Left ventricle myocardium inferior (tissue), 1 donor: ENCODE results near the gene MKLN1. TPM values are rescaled to one million over a fixed set of nuclear protein-coding genes. Genes with fewer than 3 reads are reported as not detected.

Source experiments
- DNase-seq: peaks from one replicate; pipeline ENCODE4 v3.0.0-alpha.2; 2020
- H3K27ac ChIP-seq: fragments of 200-600 bp; replicated peaks from 2 replicates; pipeline ENCODE4 v1.8.0; 2021
- H3K27me3 ChIP-seq: fragments of 200-600 bp; 2 replicates; pipeline ENCODE4 v1.8.0; 2021; ENCODE audit warnings: low read depth
- H3K36me3 ChIP-seq: fragments of 200-600 bp; 2 replicates; pipeline ENCODE4 v1.8.0; 2021
- H3K4me1 ChIP-seq: fragments of 200-600 bp; 2 replicates; pipeline ENCODE4 v1.8.0; 2021
- H3K4me3 ChIP-seq: fragments of 200-600 bp; 2 replicates; pipeline ENCODE4 v1.8.0; 2021; ENCODE audit warnings: mild to moderate bottlenecking, moderate library complexity
- H3K9me3 ChIP-seq: fragments of 200-600 bp; replicated peaks from 2 replicates; pipeline ENCODE4 v1.8.0; 2021
- intact Hi-C: fragments of 100-400 bp; cut with micrococcal nuclease; formaldehyde crosslinking; loops from one replicate; pipeline ENCODE4 v1.11.0; 2022
- total RNA-seq: library from RNA; stranded (reverse); fragmentation: NEBNext Ultra II Directional; extraction: Animal tissue kit (Norgen Biotek cat#: 25700); gene quantifications from one replicate; pipeline ENCODE4 v1.2.1, GENCODE V29; 2021
- TF ChIP-seq, protein P1 (sequence below): fragments of 200-600 bp; IDR thresholded peaks from 2 replicates; pipeline ENCODE4 v1.8.0; 2021; ENCODE audit warnings: antibody characterized with exemption, mild to moderate bottlenecking, borderline replicate concordance
- donor health status: DM: no; HTN: yes; CAD: no; lungs with severe emphysema.

MKLN1 gene
- total RNA-seq, 1 donor from 2014 or later = 42.2 TPM

DNA sequence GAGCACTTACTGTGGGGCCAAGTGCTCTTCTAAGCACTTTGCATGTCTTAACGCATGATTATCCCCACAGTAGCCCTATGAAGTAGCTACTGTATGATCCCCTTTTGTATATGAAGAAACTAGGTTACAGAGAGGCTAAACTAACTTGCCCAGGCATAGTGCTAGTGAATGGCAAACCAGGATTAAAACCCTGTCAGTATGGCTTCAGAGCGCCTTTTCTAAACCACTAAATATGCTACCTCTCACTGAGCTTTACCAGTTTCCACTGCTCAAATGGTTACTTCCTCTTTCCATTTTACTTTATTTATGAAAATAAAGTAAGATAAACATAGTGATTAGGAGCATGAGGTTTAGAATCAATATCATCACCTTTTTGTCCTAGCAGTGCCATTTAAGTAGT, 155.1 kb downstream of the MKLN1 start:
- H3K4me1 ChIP-seq = peaks cover 38% of the 10 kb centered on the region
- H3K36me3 ChIP-seq = peaks cover 19% of the 10 kb centered on the region
- H3K4me3 ChIP-seq = no peak overlapping the region
- H3K27ac ChIP-seq = no peak overlapping the region
- no peaks in the 10 kb centered on the region for H3K27me3 ChIP-seq
- intact Hi-C loops = no loop called here
- no peak for DNase-seq
- no peaks in the 10 kb centered on the region for H3K9me3 ChIP-seq
- TF ChIP-seq, protein P1, sequence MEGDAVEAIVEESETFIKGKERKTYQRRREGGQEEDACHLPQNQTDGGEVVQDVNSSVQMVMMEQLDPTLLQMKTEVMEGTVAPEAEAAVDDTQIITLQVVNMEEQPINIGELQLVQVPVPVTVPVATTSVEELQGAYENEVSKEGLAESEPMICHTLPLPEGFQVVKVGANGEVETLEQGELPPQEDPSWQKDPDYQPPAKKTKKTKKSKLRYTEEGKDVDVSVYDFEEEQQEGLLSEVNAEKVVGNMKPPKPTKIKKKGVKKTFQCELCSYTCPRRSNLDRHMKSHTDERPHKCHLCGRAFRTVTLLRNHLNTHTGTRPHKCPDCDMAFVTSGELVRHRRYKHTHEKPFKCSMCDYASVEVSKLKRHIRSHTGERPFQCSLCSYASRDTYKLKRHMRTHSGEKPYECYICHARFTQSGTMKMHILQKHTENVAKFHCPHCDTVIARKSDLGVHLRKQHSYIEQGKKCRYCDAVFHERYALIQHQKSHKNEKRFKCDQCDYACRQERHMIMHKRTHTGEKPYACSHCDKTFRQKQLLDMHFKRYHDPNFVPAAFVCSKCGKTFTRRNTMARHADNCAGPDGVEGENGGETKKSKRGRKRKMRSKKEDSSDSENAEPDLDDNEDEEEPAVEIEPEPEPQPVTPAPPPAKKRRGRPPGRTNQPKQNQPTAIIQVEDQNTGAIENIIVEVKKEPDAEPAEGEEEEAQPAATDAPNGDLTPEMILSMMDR = no peak

DNA sequence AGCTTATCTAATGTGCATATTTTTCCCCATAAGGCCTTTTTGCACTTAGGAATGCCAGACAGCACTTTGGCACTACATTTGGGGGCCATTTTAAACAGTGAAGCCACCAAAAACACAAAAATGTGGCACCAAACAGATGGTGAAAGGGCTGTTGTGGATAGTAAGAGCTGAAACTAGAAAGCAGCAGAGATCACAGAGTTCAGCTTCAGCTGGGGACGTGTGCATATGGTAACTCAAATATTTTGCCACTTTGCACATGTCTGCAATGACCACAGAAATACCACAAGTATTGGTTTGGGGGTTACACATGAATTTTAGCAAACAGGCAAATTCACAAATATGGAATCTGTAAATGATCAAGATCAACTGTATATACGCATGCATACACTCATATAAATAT, 155.9 kb downstream of the MKLN1 start:
- intact Hi-C loops = no loop called here
- Histone ChIP-seq H3K9me3 (no peaks in the 10 kb centered on the region), H3K27ac (no peak overlapping the region), H3K4me1 (peaks cover 38% of the 10 kb centered on the region), H3K27me3 (no peaks in the 10 kb centered on the region), H3K36me3 (peaks cover 18% of the 10 kb centered on the region), H3K4me3 (no peak overlapping the region)
- TF ChIP-seq, protein P1 = no peak
- no peak for DNase-seq

DNA sequence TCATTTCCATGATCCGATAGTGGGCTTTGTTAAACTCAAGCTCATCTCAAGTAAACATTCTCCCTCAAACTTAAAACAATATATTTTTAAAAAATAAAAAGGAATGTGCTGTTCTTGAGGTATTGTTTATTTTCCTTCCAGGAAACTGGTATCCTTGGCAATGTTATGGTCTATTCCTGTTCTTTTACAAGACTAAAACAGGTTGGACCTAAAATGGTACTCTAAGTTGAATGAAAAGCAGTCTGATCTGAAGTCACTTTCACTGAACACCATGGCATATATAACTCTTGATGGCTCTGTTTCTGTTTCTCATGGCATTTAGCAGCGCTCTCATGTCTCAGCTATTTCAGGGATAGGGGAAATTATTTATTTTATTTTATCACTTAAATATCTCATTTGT, 158.7 kb downstream of the MKLN1 start:
- no peaks in the 10 kb centered on the region for H3K27me3 ChIP-seq
- TF ChIP-seq, protein P1 = no peak
- H3K27ac ChIP-seq = peak overlapping the region; percentile 22
- H3K9me3 ChIP-seq = no peaks in the 10 kb centered on the region
- peaks cover 17% of the 10 kb centered on the region for H3K4me1 ChIP-seq
- H3K4me3 ChIP-seq = no peak overlapping the region
- DNase-seq = no peak
- intact Hi-C loops = no loop called here
- H3K36me3 ChIP-seq = peaks cover 10% of the 10 kb centered on the region

DNA sequence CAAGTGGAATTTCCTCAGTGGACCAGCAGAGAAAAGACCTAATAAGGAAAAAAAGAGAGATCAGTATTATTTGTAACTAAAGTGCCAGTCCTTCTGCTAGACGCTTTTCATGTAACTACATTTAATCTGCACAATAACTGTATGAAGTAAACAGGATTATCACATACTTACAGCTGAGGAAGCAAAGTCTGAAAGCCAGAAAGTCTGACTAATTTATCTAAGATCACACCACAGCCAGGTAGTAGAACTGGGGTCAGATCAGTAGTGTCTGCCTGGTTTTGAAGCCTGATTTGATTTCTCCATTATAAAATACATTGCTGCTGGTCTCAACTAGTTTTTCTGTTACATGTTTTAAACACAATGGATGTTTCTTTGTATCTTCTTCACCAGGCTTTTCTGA, 159.5 kb downstream of the MKLN1 start:
- intact Hi-C loops = no loop called here
- Histone ChIP-seq H3K27me3 (no peaks in the 10 kb centered on the region), H3K36me3 (peaks cover 8% of the 10 kb centered on the region), H3K4me3 (no peak overlapping the region), H3K4me1 (peaks cover 17% of the 10 kb centered on the region), H3K27ac (peak overlapping the region; percentile 9), H3K9me3 (no peaks in the 10 kb centered on the region)
- no peak for DNase-seq
- TF ChIP-seq, protein P1 = no peak

DNA sequence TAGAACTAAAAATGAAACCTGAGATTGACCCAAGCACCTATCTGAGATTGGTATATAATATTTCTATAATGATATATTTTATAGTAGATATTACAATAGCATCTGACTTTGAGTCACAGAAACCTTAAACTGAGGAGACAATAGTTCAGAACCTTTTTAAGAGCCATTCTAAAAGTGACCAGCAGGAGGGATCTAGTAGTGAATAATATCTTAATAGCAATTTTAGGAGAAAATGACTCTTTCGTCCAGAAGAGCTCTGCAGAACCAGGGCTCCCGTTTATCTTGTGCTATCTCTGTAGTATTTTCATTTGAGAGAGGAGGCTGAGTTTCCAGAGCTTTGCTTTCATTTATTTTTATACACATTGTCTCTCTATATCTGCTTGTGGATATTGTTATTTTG, 160.7 kb downstream of the MKLN1 start:
- H3K4me1 ChIP-seq = peaks cover 17% of the 10 kb centered on the region
- H3K9me3 ChIP-seq = no peaks in the 10 kb centered on the region
- no peaks in the 10 kb centered on the region for H3K36me3 ChIP-seq
- H3K4me3 ChIP-seq = no peak overlapping the region
- intact Hi-C loops = no loop called here
- no peak for DNase-seq
- TF ChIP-seq, protein P1 = peak; percentile 50
- peak overlapping the region; percentile 9 for H3K27ac ChIP-seq
- no peaks in the 10 kb centered on the region for H3K27me3 ChIP-seq

DNA sequence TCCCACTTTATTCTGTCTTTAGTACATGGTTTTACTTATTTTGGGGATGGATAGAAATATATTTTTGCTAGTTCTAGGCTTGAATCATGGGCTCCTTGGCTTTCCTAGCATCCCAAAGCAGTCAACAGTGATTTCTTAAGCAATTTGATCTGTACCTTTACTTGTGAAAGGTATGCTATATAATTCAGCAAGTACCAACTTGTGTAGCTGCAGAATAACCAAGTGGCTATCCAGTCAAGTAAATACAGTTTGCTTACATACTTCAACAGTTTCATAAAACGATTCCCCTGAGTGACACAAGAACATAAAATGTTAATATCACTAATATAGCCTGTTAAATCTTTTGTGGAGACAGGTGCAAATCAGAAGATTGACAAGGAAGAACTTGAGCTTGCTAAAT, 161.5 kb downstream of the MKLN1 start:
- intact Hi-C loops = no loop called here
- peak overlapping the region; percentile 6 for H3K27ac ChIP-seq
- no peak overlapping the region for H3K4me3 ChIP-seq
- no peaks in the 10 kb centered on the region for H3K36me3 ChIP-seq
- DNase-seq = no peak
- peaks cover 18% of the 10 kb centered on the region for H3K4me1 ChIP-seq
- TF ChIP-seq, protein P1 = no peak
- no peaks in the 10 kb centered on the region for H3K9me3 ChIP-seq
- no peaks in the 10 kb centered on the region for H3K27me3 ChIP-seq
